D341Med (cell line): ENCODE data around the gene ERP44.

Experiments used
- DNase-seq: peaks from one replicate; pipeline ENCODE4 v3.0.0; 2012; ENCODE audit warnings: low spot score

ERP44 gene

GRCh38 chr9:99936947-99937587, 161.7 kb downstream of the ERP44 start:
- no peak for DNase-seq

- no peak for DNase-seq
Measured at GRCh38 chr9:99931155-99931840, 167.5 kb downstream of the ERP44 start.

- DNase-seq: no peak
Measured at GRCh38 chr9:99929652-99930051, 169.1 kb downstream of the ERP44 start.
